ENCODE results near the gene SENP5.

GRCh38 chr3:196951371-196951770, 83.7 kb downstream of the SENP5 start:
- TF ChIP-seq CTCF (IDR thresholded peaks at IDR 0.05 in 4 of 5, conservative IDR thresholded peaks at IDR 0.05 in 1 of 5) (no peak), POLR2A (IDR thresholded peaks at IDR 0.05) (no peak)
